Measurements from ENCODE around the gene IGF1R.

Gene IGF1R

DNA sequence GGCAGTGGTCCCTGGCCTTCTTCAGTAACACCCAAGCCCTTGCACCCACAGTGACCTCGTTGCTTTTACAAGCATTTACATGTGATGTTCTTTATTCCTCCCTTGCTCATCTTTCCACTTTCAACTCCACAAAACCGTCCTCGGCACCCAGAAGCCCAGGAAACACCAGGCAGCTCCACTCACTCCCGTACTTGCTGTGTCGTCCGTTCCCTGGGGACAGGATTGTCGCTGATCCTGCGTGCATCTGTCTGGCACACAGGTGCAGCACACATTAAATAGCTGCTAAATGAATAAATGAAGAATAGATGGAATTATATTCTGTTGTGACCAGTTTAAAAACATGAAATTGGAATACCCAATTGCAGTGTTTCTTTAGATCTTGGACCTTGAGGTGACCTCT lies 239.6 kb downstream of the IGF1R start:
- Histone ChIP-seq H4K20me1 (ENCODE audit: insufficient read depth) (no peaks in the 10 kb centered on the region), H3K27ac (no peak overlapping the region), H3K79me2 (ENCODE audit: insufficient read depth, low read depth) (peaks cover 4% of the 10 kb centered on the region; the same call in 1 of the 2 replicates)

GRCh38 chr15:98888820-98889479 lies 240.6 kb downstream of the IGF1R start:
- Histone ChIP-seq H3K4me1 (ENCODE audit: low read depth, poor library complexity, severe bottlenecking) (no peaks in the 10 kb centered on the region), H3K79me2 (ENCODE audit: insufficient read depth, low read depth) (no peaks in the 10 kb centered on the region; the same call in 1 of the 2 replicates), H2AFZ (ENCODE audit: low read depth) (no peak overlapping the region), H3K9ac (no peak overlapping the region), H3K27ac (no peak overlapping the region), H4K20me1 (ENCODE audit: insufficient read depth) (no peaks in the 10 kb centered on the region), H3K36me3 (ENCODE audit: insufficient read depth) (no peaks in the 10 kb centered on the region), H3K4me2 (no peak overlapping the region), H3K4me3 (IDR thresholded peaks at IDR 0.05; ENCODE audit: insufficient read depth, low read depth, low read length) (no peak overlapping the region), H3K27me3 (ENCODE audit: insufficient read depth, low read depth) (no peaks in the 10 kb centered on the region)
- TF ChIP-seq, protein P1, sequence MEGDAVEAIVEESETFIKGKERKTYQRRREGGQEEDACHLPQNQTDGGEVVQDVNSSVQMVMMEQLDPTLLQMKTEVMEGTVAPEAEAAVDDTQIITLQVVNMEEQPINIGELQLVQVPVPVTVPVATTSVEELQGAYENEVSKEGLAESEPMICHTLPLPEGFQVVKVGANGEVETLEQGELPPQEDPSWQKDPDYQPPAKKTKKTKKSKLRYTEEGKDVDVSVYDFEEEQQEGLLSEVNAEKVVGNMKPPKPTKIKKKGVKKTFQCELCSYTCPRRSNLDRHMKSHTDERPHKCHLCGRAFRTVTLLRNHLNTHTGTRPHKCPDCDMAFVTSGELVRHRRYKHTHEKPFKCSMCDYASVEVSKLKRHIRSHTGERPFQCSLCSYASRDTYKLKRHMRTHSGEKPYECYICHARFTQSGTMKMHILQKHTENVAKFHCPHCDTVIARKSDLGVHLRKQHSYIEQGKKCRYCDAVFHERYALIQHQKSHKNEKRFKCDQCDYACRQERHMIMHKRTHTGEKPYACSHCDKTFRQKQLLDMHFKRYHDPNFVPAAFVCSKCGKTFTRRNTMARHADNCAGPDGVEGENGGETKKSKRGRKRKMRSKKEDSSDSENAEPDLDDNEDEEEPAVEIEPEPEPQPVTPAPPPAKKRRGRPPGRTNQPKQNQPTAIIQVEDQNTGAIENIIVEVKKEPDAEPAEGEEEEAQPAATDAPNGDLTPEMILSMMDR (conservative IDR thresholded peaks at IDR 0.05; ENCODE audit: low read depth, low read length) = no peak

More for the DNA sequence above, 239.6 kb downstream of the IGF1R start:
- H2AFZ ChIP-seq (ENCODE audit: low read depth) = no peak overlapping the region
- TF ChIP-seq, protein P1 (conservative IDR thresholded peaks at IDR 0.05; ENCODE audit: low read depth, low read length) = no peak
- H3K4me1 ChIP-seq (ENCODE audit: low read depth, poor library complexity, severe bottlenecking) = no peaks in the 10 kb centered on the region
- H3K4me3 ChIP-seq (IDR thresholded peaks at IDR 0.05; ENCODE audit: insufficient read depth, low read depth, low read length) = no peak overlapping the region
- no peak overlapping the region for H3K4me2 ChIP-seq
- no peaks in the 10 kb centered on the region for H3K27me3 ChIP-seq (ENCODE audit: insufficient read depth, low read depth)
- no peak overlapping the region for H3K9ac ChIP-seq
- H3K36me3 ChIP-seq (ENCODE audit: insufficient read depth) = no peaks in the 10 kb centered on the region

DNA sequence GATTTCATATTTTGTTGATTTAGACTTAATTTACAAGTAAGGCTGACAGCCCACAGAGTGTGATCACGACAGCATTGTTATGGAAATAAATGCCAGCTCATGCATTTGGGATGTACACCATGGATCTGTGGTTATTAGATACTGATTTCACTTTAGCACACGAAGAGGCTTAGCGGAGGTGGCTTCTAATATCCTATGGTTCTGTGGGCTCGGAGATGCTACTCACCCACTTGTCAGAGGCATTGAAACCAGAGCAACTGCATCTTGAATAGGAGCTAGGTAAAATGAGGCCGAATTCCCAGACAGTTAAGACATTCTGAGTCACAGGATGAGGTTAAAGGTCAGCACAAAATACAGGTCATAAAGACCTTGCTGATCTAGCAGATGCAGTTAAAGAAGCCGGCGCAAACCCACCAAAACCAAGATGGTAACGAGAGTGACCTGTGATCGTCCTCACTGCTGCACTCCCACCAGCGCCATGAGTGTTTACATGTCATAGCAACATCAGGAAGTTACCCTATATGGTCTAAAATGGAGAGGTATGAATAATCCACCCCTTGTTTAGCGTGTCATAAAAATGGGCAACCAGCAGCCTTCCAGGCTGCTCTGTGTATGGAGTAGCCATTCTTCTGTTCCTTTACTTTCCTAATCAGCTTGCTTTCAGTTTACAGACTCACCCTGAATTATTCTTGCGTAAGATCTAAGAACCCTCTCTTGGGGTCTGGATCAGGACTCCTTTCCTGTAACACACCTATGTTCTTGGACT lies 241.8 kb downstream of the IGF1R start:
- H3K4me1 ChIP-seq (ENCODE audit: low read depth, poor library complexity, severe bottlenecking) = no peaks in the 10 kb centered on the region
- H3K27ac ChIP-seq = no peak overlapping the region
- H3K4me3 ChIP-seq (IDR thresholded peaks at IDR 0.05; ENCODE audit: insufficient read depth, low read depth, low read length) = no peak overlapping the region
- H3K9ac ChIP-seq = no peak overlapping the region
- no peaks in the 10 kb centered on the region; the same call in 1 of the 2 replicates for H3K79me2 ChIP-seq (ENCODE audit: insufficient read depth, low read depth)
- H4K20me1 ChIP-seq (ENCODE audit: insufficient read depth) = no peaks in the 10 kb centered on the region
- TF ChIP-seq, protein P1 (conservative IDR thresholded peaks at IDR 0.05; ENCODE audit: low read depth, low read length) = no peak
- no peak overlapping the region for H2AFZ ChIP-seq (ENCODE audit: low read depth)
- no peaks in the 10 kb centered on the region for H3K36me3 ChIP-seq (ENCODE audit: insufficient read depth)
- no peak overlapping the region for H3K4me2 ChIP-seq
- H3K27me3 ChIP-seq (ENCODE audit: insufficient read depth, low read depth) = no peaks in the 10 kb centered on the region

- no peak overlapping the region for H3K27ac ChIP-seq
- no peaks in the 10 kb centered on the region for H3K4me1 ChIP-seq (ENCODE audit: low read depth, poor library complexity, severe bottlenecking)
- TF ChIP-seq, protein P1 (conservative IDR thresholded peaks at IDR 0.05; ENCODE audit: low read depth, low read length) = no peak
- no peak overlapping the region for H2AFZ ChIP-seq (ENCODE audit: low read depth)
- no peak overlapping the region for H3K4me3 ChIP-seq (IDR thresholded peaks at IDR 0.05; ENCODE audit: insufficient read depth, low read depth, low read length)
- no peaks in the 10 kb centered on the region for H3K36me3 ChIP-seq (ENCODE audit: insufficient read depth)
- no peaks in the 10 kb centered on the region for H4K20me1 ChIP-seq (ENCODE audit: insufficient read depth)
- H3K9ac ChIP-seq = no peak overlapping the region
- H3K4me2 ChIP-seq = no peak overlapping the region
- H3K27me3 ChIP-seq (ENCODE audit: insufficient read depth, low read depth) = no peaks in the 10 kb centered on the region
- H3K79me2 ChIP-seq (ENCODE audit: insufficient read depth, low read depth) = no peaks in the 10 kb centered on the region; the same call in 1 of the 2 replicates
Observed at GRCh38 chr15:98891301-98891700, 243.0 kb downstream of the IGF1R start.

All from KMS-11 (cell line).